Inflammatory macrophage treated with lipopolysaccharide for 1 hour (primary cell): ENCODE results near the gene OR52D1.
A peak's percentile ranks its signal among the peaks of the same experiment; 100 is the strongest.

Source experiments
- DNase-seq, 2 donors: peaks; one replicate each; pipeline ENCODE4 v3.0.0-alpha.2; 2020 to 2022

The OR52D1 gene

GRCh38 chr11:5488385-5488784 is at the start of gene OR52D1:
Gene OR52D1, plus strand, starts transcription at chr11:5488685. Its CDS starts 22 bp downstream, at chr11:5488707.
- no peak for DNase-seq

GRCh38 chr11:5441414-5441813 is 47.1 kb upstream of the OR52D1 start, which contains the start of gene OR51I1:
Gene OR51I1, minus strand, starts transcription at chr11:5441514. Its CDS starts 0 bp downstream, at chr11:5441514.
- DNase-seq, result no peak

- no peak for DNase-seq
Observed at GRCh38 chr11:5443835-5444393, 44.6 kb upstream of the OR52D1 start.

- DNase-seq, result no peak
Observed at GRCh38 chr11:5449023-5449422, 39.5 kb upstream of the OR52D1 start, which contains the start of gene OR51I2. Gene OR51I2, plus strand, starts transcription at chr11:5449323. Its CDS starts 4,166 bp downstream, at chr11:5453489.

GRCh38 chr11:5449432-5449831 is 39.1 kb upstream of the OR52D1 start:
- no peak for DNase-seq

- DNase-seq, result no peak
Observed at GRCh38 chr11:5460983-5461621, 27.4 kb upstream of the OR52D1 start.

GRCh38 chr11:5467527-5467926 is 21.0 kb upstream of the OR52D1 start:
- no peak for DNase-seq

- DNase-seq, result no peak
Observed at GRCh38 chr11:5473921-5474320, 14.6 kb upstream of the OR52D1 start.

- DNase-seq, result peak; percentile 39 to 65
Observed at GRCh38 chr11:5476186-5476819, 12.2 kb upstream of the OR52D1 start.

GRCh38 chr11:5486003-5486402 is 2.5 kb upstream of the OR52D1 start:
- DNase-seq, result no peak

- DNase-seq, result no peak
Observed at GRCh38 chr11:5486421-5486820, 2.1 kb upstream of the OR52D1 start.

GRCh38 chr11:5488798-5489399 is 414 bp downstream of the OR52D1 start:
- DNase-seq, result no peak

GRCh38 chr11:5489576-5490357 is 1.3 kb downstream of the OR52D1 start:
- DNase-seq, result no peak

GRCh38 chr11:5499671-5500070 is 11.2 kb downstream of the OR52D1 start:
- no peak for DNase-seq

GRCh38 chr11:5500393-5500801 is 11.9 kb downstream of the OR52D1 start:
- DNase-seq, result peak; percentile 6 to 37

GRCh38 chr11:5504403-5504921 is 16.0 kb downstream of the OR52D1 start:
- no peak for DNase-seq

- DNase-seq, result no peak
Observed at GRCh38 chr11:5505363-5506048, 17.0 kb downstream of the OR52D1 start.

GRCh38 chr11:5507177-5507932 is 18.9 kb downstream of the OR52D1 start:
- no peak for DNase-seq

GRCh38 chr11:5507933-5508305 is 19.4 kb downstream of the OR52D1 start:
- DNase-seq, result no peak

GRCh38 chr11:5508605-5509004 is 20.1 kb downstream of the OR52D1 start:
- no peak for DNase-seq

GRCh38 chr11:5509803-5510202 is 21.3 kb downstream of the OR52D1 start, which contains the start of gene UBQLN3:
Gene UBQLN3, minus strand, starts transcription at chr11:5509957. Its CDS starts 399 bp downstream, at chr11:5509558.
- no peak for DNase-seq
